ENCODE data around the gene MTG1.
A peak's percentile ranks its signal among the peaks of the same experiment; 100 is the strongest.

MTG1 gene

GRCh38 chr10:133452453-133452852 lies 58.5 kb downstream of the MTG1 start:
- no peak for DNase-seq (ENCODE audit: low spot score)

DNA sequence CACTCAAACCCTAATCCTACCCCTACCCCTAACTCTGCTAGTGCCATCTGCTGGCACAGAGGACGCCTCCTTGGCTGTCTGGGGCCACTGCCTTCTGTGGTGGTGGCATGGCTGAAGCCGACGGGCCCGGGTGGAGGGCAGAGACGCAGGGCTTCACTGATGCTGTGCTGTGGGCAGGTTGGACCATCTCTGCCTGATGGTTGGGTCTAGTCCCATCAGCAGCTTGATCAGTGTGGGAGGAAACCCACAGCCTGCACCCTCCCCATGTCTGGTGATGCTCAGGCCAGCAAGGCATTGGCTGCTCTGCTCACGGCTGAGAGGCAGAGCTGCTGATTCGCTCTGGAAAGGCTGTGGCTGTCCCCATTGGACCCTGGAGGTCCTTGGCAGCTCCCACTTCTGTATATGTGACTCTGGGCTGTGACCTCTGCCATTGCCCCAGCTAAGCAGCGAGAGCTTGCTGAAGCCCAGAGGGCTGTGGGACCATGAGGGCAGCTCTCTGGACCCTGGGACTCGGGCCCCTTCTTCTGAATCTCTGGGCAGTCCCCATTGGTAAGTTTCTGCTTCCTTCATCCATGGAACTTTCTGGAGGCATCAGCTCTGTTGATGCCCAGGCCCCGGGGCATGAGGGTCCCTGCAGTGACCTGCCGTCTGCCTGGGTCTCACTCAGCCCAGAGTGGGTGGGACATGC lies 59.7 kb downstream of the MTG1 start, which contains the start of gene SCART1:
TSS of gene SCART1 (plus strand) at position 430 of the 688 bp plus-strand sequence. CDS start at position 483, 53 bp downstream.
- no peak for DNase-seq (ENCODE audit: low spot score)

- DNase-seq (ENCODE audit: low spot score): no peak
Observed at GRCh38 chr10:133454204-133454893, 60.4 kb downstream of the MTG1 start.

GRCh38 chr10:133455196-133455595 lies 61.2 kb downstream of the MTG1 start:
- DNase-seq (ENCODE audit: low spot score): no peak

DNA sequence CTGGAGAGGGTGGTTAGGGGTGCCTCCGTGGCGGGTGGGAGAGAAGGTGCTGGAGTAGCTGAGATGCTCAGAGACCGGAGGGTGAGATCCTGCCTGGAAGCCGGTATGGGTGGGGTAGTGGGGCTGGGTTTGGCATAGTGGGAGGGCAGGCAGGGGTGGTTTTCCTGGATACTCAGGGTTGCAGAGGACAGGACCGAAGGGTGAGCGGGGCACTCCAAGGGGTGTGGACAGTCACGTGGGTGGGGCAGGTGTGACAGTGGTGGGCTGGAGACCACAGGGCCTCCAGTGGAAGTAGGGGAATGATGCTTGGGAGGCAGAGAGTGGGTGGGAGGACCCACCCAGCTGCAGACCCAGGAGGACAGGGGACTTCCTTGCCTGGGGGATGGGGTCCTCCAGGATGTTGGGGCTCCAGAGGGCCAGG lies 61.7 kb downstream of the MTG1 start:
- DNase-seq (ENCODE audit: low spot score): no peak

- no peak for DNase-seq (ENCODE audit: low spot score)
Observed at GRCh38 chr10:133456041-133456951, 62.3 kb downstream of the MTG1 start.

DNA sequence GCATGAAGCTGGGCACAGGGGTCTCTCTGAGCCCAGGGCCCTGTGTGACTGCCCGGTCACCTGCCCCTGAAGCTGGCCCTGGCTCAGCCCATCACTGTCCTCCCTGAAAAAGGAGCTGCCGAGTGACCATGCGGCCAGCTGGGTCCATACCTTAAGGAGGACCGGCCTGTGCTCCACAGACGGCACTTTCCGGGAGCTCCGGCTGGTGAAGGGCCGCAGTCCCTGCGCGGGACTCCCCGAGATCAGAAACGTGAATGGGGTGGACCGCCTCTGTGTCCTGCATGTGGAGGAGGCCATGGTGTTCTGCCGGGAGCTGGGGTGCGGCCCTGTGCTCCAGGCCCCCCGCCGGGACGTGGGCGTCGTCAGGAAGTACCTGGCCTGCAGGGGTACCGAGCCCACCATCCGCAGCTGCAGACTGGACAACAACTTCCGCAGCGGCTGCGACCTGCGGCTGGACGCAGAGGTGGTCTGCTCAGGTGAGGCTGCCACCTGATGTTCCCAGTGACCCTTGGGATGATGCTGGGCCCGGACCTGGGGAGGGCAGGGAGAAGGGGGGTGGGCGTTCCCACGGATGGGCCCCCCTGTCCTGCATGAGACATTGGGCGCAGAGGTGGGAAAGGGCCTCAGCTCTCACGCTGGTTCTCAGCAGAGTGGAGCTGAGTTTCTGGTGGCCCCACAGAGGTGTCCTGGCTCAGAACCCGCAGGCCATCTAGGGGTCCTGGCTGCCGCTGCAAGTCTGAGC lies 63.3 kb downstream of the MTG1 start:
- no peak for DNase-seq (ENCODE audit: low spot score)

- DNase-seq (ENCODE audit: low spot score): no peak
Observed at GRCh38 chr10:133458021-133458709, 64.2 kb downstream of the MTG1 start.

GRCh38 chr10:133458710-133459453 lies 64.9 kb downstream of the MTG1 start:
- DNase-seq (ENCODE audit: low spot score): no peak

DNA sequence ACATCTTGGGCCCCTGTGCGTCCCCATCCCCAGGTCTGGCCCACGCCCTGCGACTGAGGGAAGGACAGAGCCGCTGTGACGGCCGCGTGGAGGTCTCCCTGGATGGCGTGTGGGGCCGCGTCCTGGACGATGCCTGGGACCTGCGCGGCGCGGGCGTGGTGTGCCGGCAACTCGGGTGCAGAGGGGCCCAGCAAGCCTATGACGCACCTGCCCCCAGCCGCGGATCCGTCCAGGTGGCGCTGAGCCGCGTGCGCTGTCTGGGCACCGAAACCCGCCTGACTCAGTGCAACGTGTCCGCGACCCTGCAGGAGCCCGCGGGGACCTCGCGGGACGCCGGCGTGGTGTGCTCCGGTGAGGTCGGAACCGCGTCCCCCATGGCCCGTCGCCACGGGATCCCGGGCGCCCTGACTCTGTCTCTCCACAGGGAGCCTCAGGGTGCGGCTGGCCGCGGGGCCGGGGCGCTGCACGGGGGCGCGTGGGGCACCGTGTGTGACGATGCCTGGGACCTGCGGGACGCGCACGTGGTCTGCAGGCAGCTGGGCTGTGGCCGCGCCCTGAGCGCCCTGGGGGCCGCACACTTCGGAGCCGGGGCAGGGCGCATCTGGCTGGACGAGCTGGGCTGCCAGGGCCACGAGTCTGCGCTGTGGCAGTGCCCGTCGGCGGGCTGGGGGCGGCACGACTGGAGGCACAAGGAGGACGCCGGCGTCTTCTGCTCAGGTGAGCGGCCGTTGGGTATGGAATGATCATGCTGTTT lies 65.7 kb downstream of the MTG1 start:
- DNase-seq (ENCODE audit: low spot score): no peak

- no peak for DNase-seq (ENCODE audit: low spot score)
Observed at GRCh38 chr10:133460208-133460769, 66.3 kb downstream of the MTG1 start.

DNA sequence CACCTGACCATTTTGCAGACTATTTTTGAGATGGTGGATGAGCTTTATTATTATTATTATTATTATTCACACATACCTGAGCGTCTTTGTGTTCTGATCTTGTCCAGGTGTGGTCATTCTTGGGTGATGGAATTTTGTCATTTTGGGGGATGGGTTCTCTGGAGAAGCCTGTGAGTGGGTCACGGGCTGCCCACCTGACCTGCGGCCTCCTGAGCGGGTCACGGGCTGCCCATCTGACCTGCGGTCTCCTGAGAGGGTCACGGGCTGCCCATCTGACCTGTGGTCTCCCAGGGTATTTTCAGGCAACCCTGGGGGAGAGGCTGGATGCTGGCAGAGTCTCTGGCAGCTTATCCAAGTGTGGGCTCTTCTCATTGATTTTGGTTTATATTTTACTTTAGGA lies 67.1 kb downstream of the MTG1 start:
- DNase-seq (ENCODE audit: low spot score): no peak

DNA sequence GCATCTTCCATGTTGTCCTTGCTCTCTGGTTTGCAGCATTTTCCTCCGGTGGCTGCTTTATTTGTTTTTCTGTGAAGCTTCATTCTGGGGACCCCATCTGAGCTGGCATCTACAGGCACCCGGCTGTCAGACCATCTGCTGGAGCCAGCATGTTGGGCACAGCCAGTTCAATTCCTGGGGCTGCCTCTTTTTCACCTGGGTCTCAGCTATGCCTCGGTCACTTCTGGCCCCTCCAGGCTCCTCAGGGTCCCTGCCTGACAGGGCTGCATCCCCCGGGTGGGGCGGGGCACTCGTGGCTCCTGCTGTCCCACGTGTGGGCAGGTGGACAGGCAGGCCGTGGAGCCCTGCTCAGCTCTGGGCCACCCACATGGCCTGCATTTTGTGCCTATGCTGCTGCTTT lies 67.9 kb downstream of the MTG1 start:
- DNase-seq (ENCODE audit: low spot score): peak; percentile 92

DNA sequence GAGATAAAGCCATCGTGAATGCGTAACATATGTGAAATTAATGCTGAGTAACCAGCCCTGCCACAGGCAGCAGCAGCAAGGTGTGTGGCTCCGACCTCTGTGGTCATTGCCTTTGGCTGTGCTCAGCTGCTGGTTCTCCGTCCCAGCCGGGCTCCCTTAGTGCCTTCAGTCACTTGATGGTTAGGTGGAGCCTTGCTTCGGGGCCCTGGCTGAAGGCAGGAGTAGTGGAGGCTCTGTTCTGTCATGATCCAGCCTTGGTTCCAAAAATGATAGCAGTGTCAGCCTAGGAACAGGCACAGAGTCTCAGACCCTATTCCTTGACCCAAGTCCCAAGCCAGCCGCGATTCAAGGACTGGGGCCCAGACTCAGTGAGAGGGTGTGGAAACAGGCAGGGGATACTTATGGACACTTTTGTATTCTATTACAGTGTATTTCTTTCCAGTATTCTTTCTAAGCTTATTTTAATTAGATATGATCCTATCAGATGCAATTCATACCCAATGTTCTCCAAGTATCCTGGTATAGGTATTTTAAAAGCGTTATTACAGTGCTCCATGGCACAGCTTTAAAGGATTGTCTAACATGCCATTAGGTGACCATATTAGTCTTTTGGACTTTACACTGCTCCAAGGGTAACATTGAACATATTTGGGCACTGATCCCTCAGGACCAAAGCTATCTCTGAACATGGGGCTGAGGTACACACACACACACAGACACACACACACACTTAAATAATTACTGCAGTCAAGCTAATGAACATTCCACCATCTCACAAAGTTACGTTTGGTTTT lies 68.8 kb downstream of the MTG1 start:
- DNase-seq (ENCODE audit: low spot score): no peak

DNA sequence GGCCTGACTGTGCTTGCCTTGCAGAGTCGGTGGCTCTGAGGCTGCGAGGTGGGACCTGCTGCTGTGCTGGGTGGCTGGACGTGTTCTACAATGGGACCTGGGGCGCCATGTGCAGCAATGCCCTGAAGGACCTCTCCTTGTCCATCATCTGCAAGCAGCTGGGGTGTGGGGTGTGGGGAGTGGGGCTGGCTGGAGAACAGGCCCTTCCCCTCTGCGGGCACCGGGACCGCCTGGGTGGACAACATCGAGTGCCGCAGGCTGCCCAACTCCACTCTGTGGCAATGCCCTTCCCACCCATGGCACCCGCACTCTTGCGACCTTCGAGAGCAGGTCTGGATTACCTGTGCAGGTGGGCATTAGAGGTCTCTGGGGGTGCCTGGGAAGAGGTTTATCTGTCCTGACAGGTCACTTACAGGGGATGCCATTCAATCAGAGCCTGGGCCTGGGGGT lies 70.7 kb downstream of the MTG1 start:
- DNase-seq (ENCODE audit: low spot score): no peak

DNA sequence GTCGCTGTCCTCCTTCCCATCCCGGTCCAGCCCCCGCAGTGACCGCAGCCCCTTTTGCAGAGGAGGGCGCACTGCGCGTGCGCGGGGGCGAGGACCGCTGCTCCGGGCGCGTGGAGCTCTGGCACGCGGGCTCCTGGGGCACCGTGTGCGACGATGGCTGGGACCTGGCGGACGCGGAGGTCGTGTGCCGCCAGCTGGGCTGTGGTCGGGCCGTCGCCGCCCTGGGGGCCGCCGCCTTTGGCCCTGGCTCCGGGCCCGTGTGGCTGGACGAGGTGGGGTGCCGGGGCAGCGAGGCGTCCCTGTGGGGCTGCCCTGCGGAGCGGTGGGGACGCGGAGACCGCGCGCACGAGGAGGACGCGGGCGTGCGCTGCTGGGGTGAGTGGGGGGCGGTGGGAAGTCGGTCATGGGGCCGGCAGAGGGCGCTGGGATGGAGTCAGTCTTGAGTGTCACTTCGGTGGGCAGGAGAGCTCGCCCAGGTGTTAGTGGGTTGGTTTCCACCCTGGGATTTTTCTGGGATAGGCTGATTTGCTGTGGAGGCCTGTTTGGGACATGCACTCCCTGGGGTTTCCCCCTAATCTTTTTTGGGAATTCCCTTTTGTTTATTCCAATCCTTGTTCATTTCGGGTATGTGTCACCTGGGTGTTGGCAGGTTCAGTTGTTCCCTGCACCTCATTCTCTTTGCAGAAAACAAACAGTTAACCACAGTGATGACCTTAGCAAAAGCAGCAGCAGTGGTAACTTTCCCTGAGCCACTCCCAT lies 71.4 kb downstream of the MTG1 start:
- DNase-seq (ENCODE audit: low spot score): no peak

DNA sequence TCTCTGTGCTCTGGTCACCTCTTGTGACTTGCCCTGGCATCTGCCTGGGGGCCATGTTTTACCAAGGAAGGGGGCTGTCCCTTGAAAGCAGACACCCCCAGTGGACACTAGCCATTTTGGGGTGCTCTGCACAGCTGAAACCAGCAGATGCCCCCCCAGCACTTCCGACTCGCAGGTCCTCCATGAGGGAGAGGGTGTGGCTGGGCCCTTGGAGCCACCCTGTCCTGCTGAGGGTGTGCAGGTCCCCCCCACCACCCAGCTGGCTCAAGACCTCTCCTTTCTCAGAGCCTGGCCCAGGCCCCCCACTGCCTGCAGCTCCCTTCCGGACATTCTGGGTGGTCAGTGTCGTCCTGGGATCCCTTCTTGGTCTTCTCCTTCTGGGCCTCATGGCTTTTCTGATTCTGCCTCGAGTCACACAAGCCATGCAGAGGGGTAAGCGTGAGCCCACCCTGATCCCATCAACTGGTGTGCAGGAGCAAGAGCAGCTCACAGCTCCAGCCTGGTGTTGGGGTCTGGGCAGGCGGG lies 72.1 kb downstream of the MTG1 start:
- DNase-seq (ENCODE audit: low spot score): no peak
